GM10248 (cell line): ENCODE results near the gene GNAS-AS1.
"Not testable (repeated sequence)": the region's sequence is repeated elsewhere in the genome, so short reads cannot be mapped to it uniquely, and the experiment has no call there.

Experiments used
- CTCF ChIA-PET: fragments of 300-600 bp; sonication (Branson Sonifier 250); formaldehyde crosslinking; extraction: SDS; loops from one replicate; lab custom pipeline; 2021; ENCODE audit warnings: antibody characterized with exemption; lab: Yijun Ruan, JAX
- POLR2A ChIA-PET: fragments of 350-650 bp; sonication (Branson Sonifier 250); formaldehyde crosslinking; extraction: SDS; loops from one replicate; lab custom pipeline; 2020; ENCODE audit warnings: antibody characterized with exemption; lab: Yijun Ruan, JAX
- DNase-seq: peaks from one replicate; pipeline ENCODE4 v3.0.0; 2012; ENCODE audit errors: extremely low spot score
- CTCF ChIP-seq: IDR thresholded peaks from 2 replicates; pipeline ENCODE4 v1.5.1; 2012; ENCODE audit warnings: mild to moderate bottlenecking, low read depth; ENCODE audit errors: extremely low read depth, missing control alignments, control extremely low read depth

Gene GNAS-AS1

GRCh38 chr20:58833921-58834320 lies 16.8 kb downstream of the GNAS-AS1 start:
- POLR2A ChIA-PET, result no interaction called here
- DNase-seq, result no peak
- no peak for TF ChIP-seq CTCF
- CTCF ChIA-PET, result interaction anchor here (1.0 to 1.7 kb wide), 4 partner anchors 9 to 662 kb away, joined by 3 to 4 read pairs (median 3); no protein-coding TSS in a partner anchor

- CTCF ChIA-PET, result no interaction called here
- no peak for DNase-seq
- POLR2A ChIA-PET, result no interaction called here
- no peak for TF ChIP-seq CTCF
Measured at GRCh38 chr20:58832457-58832856, 18.2 kb downstream of the GNAS-AS1 start.

- DNase-seq, result no peak
- no peak for TF ChIP-seq CTCF
- POLR2A ChIA-PET, result no interaction called here
- CTCF ChIA-PET, result interaction anchor here (0.7 to 2.2 kb wide), 4 partner anchors 10 to 15 kb away, joined by 3 to 6 read pairs (median 4); no protein-coding TSS in a partner anchor
Measured at GRCh38 chr20:58829531-58829941, 21.2 kb downstream of the GNAS-AS1 start.

- DNase-seq, POLR2A ChIA-PET: not testable (repeated sequence)
- CTCF ChIA-PET, result interaction anchor here (0.7 to 2.2 kb wide), 4 partner anchors 10 to 16 kb away, joined by 3 to 6 read pairs (median 4); no protein-coding TSS in a partner anchor
Measured at GRCh38 chr20:58828804-58829203, 21.9 kb downstream of the GNAS-AS1 start.

- POLR2A ChIA-PET, result no interaction called here
- DNase-seq, result no peak
- CTCF ChIA-PET, result interaction anchor here (1.5 to 2.2 kb wide), 2 partner anchors 12 to 17 kb away, joined by 5 to 6 read pairs; no protein-coding TSS in a partner anchor
- no peak for TF ChIP-seq CTCF
Measured at GRCh38 chr20:58828136-58828535, 22.6 kb downstream of the GNAS-AS1 start.

GRCh38 chr20:58826271-58826670 lies 24.4 kb downstream of the GNAS-AS1 start:
- no peak for TF ChIP-seq CTCF
- ChIA-PET CTCF (interaction anchor here (1.2 kb wide), 1 partner anchor 21 kb away, joined by 3 read pairs; no protein-coding TSS in a partner anchor), POLR2A (no interaction called here)
- no peak for DNase-seq

- ChIA-PET POLR2A (no interaction called here), CTCF (interaction anchor here (1.2 to 1.6 kb wide), 2 partner anchors 9 to 21 kb away, joined by 3 to 4 read pairs; no protein-coding TSS in a partner anchor)
- no peak for DNase-seq
- TF ChIP-seq CTCF, result no peak
Measured at GRCh38 chr20:58825450-58825849, 25.3 kb downstream of the GNAS-AS1 start.
